ENCODE results near the gene PSMA5.
A peak's percentile ranks its signal among the peaks of the same experiment; 100 is the strongest.

The PSMA5 gene

DNA sequence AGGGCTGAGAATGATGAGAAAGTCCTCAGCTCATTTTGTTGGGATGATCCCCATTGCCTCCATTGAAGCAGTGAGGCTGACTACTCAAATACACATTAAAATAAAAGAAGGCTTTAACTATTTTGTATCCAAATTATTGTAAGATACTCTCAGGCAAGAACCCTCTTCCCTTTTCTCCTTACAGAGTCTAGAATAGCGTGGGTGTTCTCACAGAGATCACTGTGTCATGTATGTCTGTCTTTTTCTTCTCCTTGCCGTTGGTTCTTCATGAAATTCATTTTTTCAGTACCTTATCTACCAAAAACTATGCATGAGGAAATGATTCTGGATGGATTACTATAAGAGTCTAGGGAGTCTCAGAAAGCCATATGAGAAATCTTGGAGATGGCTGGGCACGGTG lies 58.6 kb downstream of the PSMA5 start:
- no peak for DNase-seq (ENCODE audit: low spot score)

- DNase-seq (ENCODE audit: low spot score) = no peak
Observed at GRCh38 chr1:109365642-109366204, 60.5 kb downstream of the PSMA5 start.

DNA sequence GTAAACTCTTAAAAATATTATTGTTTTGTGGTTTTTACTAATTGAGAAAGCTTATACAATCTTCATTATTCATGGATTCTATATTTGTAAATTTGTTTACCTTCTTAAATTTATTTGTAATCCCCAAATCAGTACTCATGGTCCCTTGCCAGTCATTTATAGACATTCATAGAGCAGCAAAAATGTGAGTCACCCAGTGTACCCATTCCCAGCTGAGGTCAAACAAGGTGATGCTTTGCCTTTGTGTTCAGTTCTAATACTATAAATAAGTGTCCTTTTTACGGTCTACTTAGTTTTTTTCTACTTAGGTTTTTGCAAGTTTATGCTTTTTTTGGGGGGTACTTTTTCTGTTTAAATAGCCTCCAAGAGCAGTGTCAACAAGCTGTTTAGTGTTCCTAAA lies 64.6 kb downstream of the PSMA5 start:
- peak; percentile 14 for DNase-seq (ENCODE audit: low spot score)

GRCh38 chr1:109361069-109361468 lies 65.2 kb downstream of the PSMA5 start:
- DNase-seq (ENCODE audit: low spot score) = no peak

DNA sequence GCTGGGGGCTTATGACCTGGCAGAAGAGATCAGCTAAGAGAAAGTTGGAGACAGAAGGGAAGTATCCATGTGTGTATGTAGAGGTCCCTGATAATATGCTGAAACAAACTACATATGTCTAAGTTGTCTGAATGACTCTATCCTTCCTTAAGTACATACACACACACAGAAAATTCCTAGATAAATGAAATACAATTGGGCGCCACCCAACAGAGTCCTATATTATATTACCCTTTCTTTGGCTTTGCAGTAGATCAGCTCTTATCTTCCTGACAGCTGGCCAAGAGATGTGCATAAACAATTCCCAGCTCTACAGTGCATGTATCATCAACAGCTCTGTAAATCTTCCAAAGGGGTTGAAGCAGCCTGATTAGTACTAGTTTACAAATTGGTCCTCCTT lies 68.6 kb downstream of the PSMA5 start:
- DNase-seq (ENCODE audit: low spot score) = no peak

GRCh38 chr1:109356915-109357314 lies 69.3 kb downstream of the PSMA5 start:
- DNase-seq (ENCODE audit: low spot score) = no peak

GRCh38 chr1:109356505-109356904 lies 69.7 kb downstream of the PSMA5 start:
- no peak for DNase-seq (ENCODE audit: low spot score)

- no peak for DNase-seq (ENCODE audit: low spot score)
Observed at GRCh38 chr1:109354929-109355328, 71.3 kb downstream of the PSMA5 start.

DNA sequence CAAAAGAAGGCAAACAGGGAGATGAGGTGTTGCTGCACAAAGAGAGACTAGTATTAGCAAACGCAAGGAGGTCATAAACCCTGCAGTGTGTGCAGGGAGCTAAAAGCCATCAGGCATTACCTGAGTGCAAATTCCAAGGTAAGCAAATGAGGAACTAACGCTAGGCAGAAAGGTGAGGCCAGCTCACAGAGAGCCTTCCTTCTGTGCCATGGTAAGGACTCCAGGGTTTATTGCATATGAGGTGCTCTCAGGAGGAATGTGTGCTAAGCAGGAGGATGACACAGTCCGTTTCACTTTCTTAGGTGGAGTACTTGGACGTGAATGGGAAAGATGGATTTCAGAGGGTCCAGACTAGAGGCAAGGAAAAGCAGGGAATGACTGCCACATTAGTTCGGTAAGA lies 74.8 kb downstream of the PSMA5 start:
- DNase-seq (ENCODE audit: low spot score) = no peak

DNA sequence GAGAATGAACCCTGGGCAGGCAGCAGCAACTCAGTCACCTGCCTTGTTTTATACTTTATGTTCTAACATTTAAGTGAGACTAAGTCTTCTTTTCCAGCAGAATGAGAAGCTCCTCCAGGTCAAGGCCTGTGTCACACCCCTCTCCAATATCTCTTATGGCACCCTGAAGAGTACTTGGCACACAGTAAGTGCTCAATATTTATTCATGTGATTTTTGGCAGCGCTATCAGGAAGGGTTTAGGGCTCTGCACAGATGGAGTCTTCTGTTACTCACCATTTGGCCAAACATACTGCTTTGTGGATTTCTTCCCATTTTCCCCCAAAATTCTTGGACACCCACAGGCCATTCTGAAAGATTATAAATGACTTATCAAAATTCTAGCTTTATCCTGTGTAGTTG lies 75.6 kb downstream of the PSMA5 start:
- no peak for DNase-seq (ENCODE audit: low spot score)

- DNase-seq (ENCODE audit: low spot score) = no peak
Observed at GRCh38 chr1:109350182-109350581, 76.1 kb downstream of the PSMA5 start.
